Stimulated activated naive B cell treated with anti-CD40 and anti-IgM and Interleukin-4, amounts not matched to agents 10 μg/mL and 1 μg/mL and 100 μg/mL, for 72 hours (primary cell): Measurements from ENCODE around the gene FIBCD1.

Experiments
- ATAC-seq, 2 donors: fragments of 150-1000 bp; cut with Tn5 transposase; replicated peaks; 2 replicates each; pipeline ENCODE4 v1.10.0; 2021; ENCODE audit warnings: moderate library complexity in 1 of 2
- DNase-seq: peaks from one replicate; pipeline ENCODE4 v3.0.0; 2021
- H3K27ac Mint-ChIP-seq: one replicate; pipeline ENCODE4 v1.8.0; 2022; ENCODE audit warnings: mild to moderate bottlenecking, mixed read lengths
- H3K27me3 Mint-ChIP-seq, 2 donors: one replicate each; pipeline ENCODE4 v1.8.0; 2022; ENCODE audit warnings: mixed read lengths in 2 of 2
- H3K36me3 Mint-ChIP-seq, 2 donors: one replicate each; pipeline ENCODE4 v1.8.0; 2022; ENCODE audit warnings: mixed read lengths in 2 of 2, mild to moderate bottlenecking in 1 of 2
- H3K4me1 Mint-ChIP-seq, 2 donors: one replicate each; pipeline ENCODE4 v1.8.0; 2022; ENCODE audit warnings: mixed read lengths in 2 of 2, mild to moderate bottlenecking in 1 of 2
- H3K4me3 Mint-ChIP-seq, 2 donors: one replicate each; pipeline ENCODE4 v1.8.0; 2022; ENCODE audit warnings: mild to moderate bottlenecking in 2 of 2, mixed read lengths in 2 of 2, moderate library complexity in 1 of 2
- H3K9me3 Mint-ChIP-seq, 2 donors: one replicate each; pipeline ENCODE4 v1.8.0; 2022; ENCODE audit warnings: mixed read lengths in 2 of 2, mild to moderate bottlenecking in 1 of 2

Gene FIBCD1

GRCh38 chr9:130952065-130952762 is 13.2 kb upstream of the FIBCD1 start:
- H3K27me3 Mint-ChIP-seq: peaks cover 32 to 46% of the 10 kb centered on the region in 2 donors
- H3K36me3 Mint-ChIP-seq: no peaks in the 10 kb centered on the region
- DNase-seq: no peak
- no peaks in the 10 kb centered on the region for H3K9me3 Mint-ChIP-seq
- H3K27ac Mint-ChIP-seq: no peak overlapping the region
- no peaks in the 10 kb centered on the region for H3K4me1 Mint-ChIP-seq
- no peak for ATAC-seq
- no peak overlapping the region for H3K4me3 Mint-ChIP-seq

GRCh38 chr9:130950039-130950311 is 10.9 kb upstream of the FIBCD1 start:
- DNase-seq: no peak

GRCh38 chr9:130949188-130950038 is 10.4 kb upstream of the FIBCD1 start:
- Mint-ChIP-seq H3K27me3 (peaks cover 44 to 56% of the 10 kb centered on the region in 2 donors), H3K9me3 (no peaks in the 10 kb centered on the region), H3K27ac (no peak overlapping the region), H3K4me3 (no peak overlapping the region), H3K36me3 (no peaks in the 10 kb centered on the region), H3K4me1 (no peaks in the 10 kb centered on the region)
- no peak for DNase-seq
- no peak for ATAC-seq

More at GRCh38 chr9:130950039-130950311, 10.9 kb upstream of the FIBCD1 start:
- Mint-ChIP-seq H3K36me3 (no peaks in the 10 kb centered on the region), H3K27me3 (peaks cover 40 to 51% of the 10 kb centered on the region in 2 donors), H3K27ac (no peak overlapping the region), H3K4me1 (no peaks in the 10 kb centered on the region), H3K4me3 (no peak overlapping the region), H3K9me3 (no peaks in the 10 kb centered on the region)
- no peak for ATAC-seq

- no peak for DNase-seq
- Mint-ChIP-seq H3K9me3 (no peaks in the 10 kb centered on the region), H3K4me3 (no peak overlapping the region), H3K36me3 (no peaks in the 10 kb centered on the region), H3K27me3 (peaks cover 50 to 63% of the 10 kb centered on the region in 2 donors), H3K4me1 (no peaks in the 10 kb centered on the region), H3K27ac (no peak overlapping the region)
- no peak for ATAC-seq
These were observed 9.2 kb upstream of the FIBCD1 start for GRCh38 chr9:130948266-130948665.

- Mint-ChIP-seq H3K4me1 (no peaks in the 10 kb centered on the region), H3K27ac (no peak overlapping the region), H3K36me3 (no peaks in the 10 kb centered on the region), H3K4me3 (no peak overlapping the region), H3K9me3 (no peaks in the 10 kb centered on the region), H3K27me3 (peaks cover 53 to 63% of the 10 kb centered on the region in 2 donors)
- ATAC-seq (no peak), DNase-seq (no peak)
These were observed 8.6 kb upstream of the FIBCD1 start for GRCh38 chr9:130947618-130948140.

- DNase-seq: no peak
- Mint-ChIP-seq H3K27ac (no peak overlapping the region), H3K4me3 (no peak overlapping the region)
These were observed 7.9 kb upstream of the FIBCD1 start for GRCh38 chr9:130946766-130947617.

GRCh38 chr9:130945173-130945572 is 6.1 kb upstream of the FIBCD1 start:
- Mint-ChIP-seq H3K36me3 (no peaks in the 10 kb centered on the region), H3K27ac (no peak overlapping the region), H3K27me3 (peaks cover 66 to 78% of the 10 kb centered on the region in 2 donors), H3K4me1 (peaks cover 8 to 13% of the 10 kb centered on the region in 2 donors), H3K4me3 (no peak overlapping the region), H3K9me3 (no peaks in the 10 kb centered on the region)
- ATAC-seq: no peak
- DNase-seq: no peak

More at GRCh38 chr9:130946766-130947617, 7.9 kb upstream of the FIBCD1 start:
- no peaks in the 10 kb centered on the region for H3K36me3 Mint-ChIP-seq
- no peaks in the 10 kb centered on the region for H3K4me1 Mint-ChIP-seq
- peaks cover 57 to 69% of the 10 kb centered on the region in 2 donors for H3K27me3 Mint-ChIP-seq
- ATAC-seq: no peak
- no peaks in the 10 kb centered on the region for H3K9me3 Mint-ChIP-seq

GRCh38 chr9:130944510-130945058 is 5.5 kb upstream of the FIBCD1 start:
- Mint-ChIP-seq H3K27me3 (peaks cover 66 to 78% of the 10 kb centered on the region in 2 donors), H3K4me1 (peaks cover 10 to 17% of the 10 kb centered on the region in 2 donors)

GRCh38 chr9:130943777-130944176 is 4.7 kb upstream of the FIBCD1 start:
- H3K36me3 Mint-ChIP-seq: peaks cover 0 to 2% of the 10 kb centered on the region in 2 donors
- no peak for ATAC-seq
- peaks cover 11 to 17% of the 10 kb centered on the region in 2 donors for H3K4me1 Mint-ChIP-seq
- H3K9me3 Mint-ChIP-seq: no peaks in the 10 kb centered on the region
- no peak for DNase-seq
- no peak overlapping the region for H3K4me3 Mint-ChIP-seq
- H3K27ac Mint-ChIP-seq: no peak overlapping the region
- H3K27me3 Mint-ChIP-seq: peaks cover 61 to 74% of the 10 kb centered on the region in 2 donors

More at GRCh38 chr9:130944510-130945058, 5.5 kb upstream of the FIBCD1 start:
- ATAC-seq (no peak), DNase-seq (no peak)
- H3K36me3 Mint-ChIP-seq: no peaks in the 10 kb centered on the region
- H3K9me3 Mint-ChIP-seq: no peaks in the 10 kb centered on the region
- peak overlapping the region; percentile 6 for H3K27ac Mint-ChIP-seq
- H3K4me3 Mint-ChIP-seq: no peak overlapping the region

- H3K36me3 Mint-ChIP-seq: peaks cover 0 to 4% of the 10 kb centered on the region in 2 donors
- H3K27me3 Mint-ChIP-seq: peaks cover 59 to 71% of the 10 kb centered on the region in 2 donors
- no peak overlapping the region for H3K27ac Mint-ChIP-seq
- H3K4me3 Mint-ChIP-seq: no peak overlapping the region
- peaks cover 11 to 17% of the 10 kb centered on the region in 2 donors for H3K4me1 Mint-ChIP-seq
- no peak for ATAC-seq
- no peaks in the 10 kb centered on the region for H3K9me3 Mint-ChIP-seq
- DNase-seq: no peak
These were observed 4.2 kb upstream of the FIBCD1 start for GRCh38 chr9:130943221-130943620.

- ATAC-seq (no peak), DNase-seq (no peak)
- H3K4me3 Mint-ChIP-seq: no peak overlapping the region
- H3K4me1 Mint-ChIP-seq: peaks cover 14 to 20% of the 10 kb centered on the region in 2 donors
- no peak overlapping the region for H3K27ac Mint-ChIP-seq
- H3K27me3 Mint-ChIP-seq: peaks cover 60 to 70% of the 10 kb centered on the region in 2 donors
- no peaks in the 10 kb centered on the region for H3K9me3 Mint-ChIP-seq
- H3K36me3 Mint-ChIP-seq: peaks cover 0 to 4% of the 10 kb centered on the region in 2 donors
These were observed 3.6 kb upstream of the FIBCD1 start for GRCh38 chr9:130942679-130943078.

GRCh38 chr9:130942084-130942483 is 3.0 kb upstream of the FIBCD1 start:
- Mint-ChIP-seq H3K4me1 (peaks cover 17 to 23% of the 10 kb centered on the region in 2 donors), H3K36me3 (peaks cover 0 to 4% of the 10 kb centered on the region in 2 donors), H3K27me3 (peaks cover 60 to 70% of the 10 kb centered on the region in 2 donors), H3K27ac (no peak overlapping the region), H3K9me3 (no peaks in the 10 kb centered on the region), H3K4me3 (no peak overlapping the region)
- DNase-seq (no peak), ATAC-seq (no peak)

GRCh38 chr9:130940693-130941576 is 1.9 kb upstream of the FIBCD1 start:
- H3K4me3 Mint-ChIP-seq: peak overlapping the region; percentile 49 to 57
- H3K27ac Mint-ChIP-seq: peak overlapping the region; percentile 52
- H3K36me3 Mint-ChIP-seq: peaks cover 0 to 4% of the 10 kb centered on the region in 2 donors
- peak; percentile 80 for ATAC-seq
- H3K27me3 Mint-ChIP-seq: peaks cover 59 to 78% of the 10 kb centered on the region in 2 donors
- H3K9me3 Mint-ChIP-seq: no peaks in the 10 kb centered on the region
- H3K4me1 Mint-ChIP-seq: peaks cover 21 to 32% of the 10 kb centered on the region in 2 donors
- DNase-seq: peak; percentile 63
